ENCODE data around the gene COL7A1.
"Not testable (repeated sequence)": the region's sequence is repeated elsewhere in the genome, so short reads cannot be mapped to it uniquely, and the experiment has no call there.

COL7A1 gene

GRCh38 chr3:48532271-48532976, 62.7 kb downstream of the COL7A1 start:
- no peak for DNase-seq

- not testable (repeated sequence) for DNase-seq
Measured at GRCh38 chr3:48530701-48531100, 64.4 kb downstream of the COL7A1 start.

GRCh38 chr3:48528754-48529153, 66.4 kb downstream of the COL7A1 start:
- DNase-seq = no peak

GRCh38 chr3:48528048-48528447, 67.1 kb downstream of the COL7A1 start:
- DNase-seq = no peak

- DNase-seq = no peak
Measured at GRCh38 chr3:48524970-48525369, 70.2 kb downstream of the COL7A1 start.

- DNase-seq = no peak
Measured at GRCh38 chr3:48521635-48522034, 73.5 kb downstream of the COL7A1 start.

GRCh38 chr3:48519277-48519643, 75.9 kb downstream of the COL7A1 start:
- no peak for DNase-seq

GRCh38 chr3:48518638-48519276, 76.4 kb downstream of the COL7A1 start:
- DNase-seq = no peak

GRCh38 chr3:48518069-48518468, 77.1 kb downstream of the COL7A1 start:
- no peak for DNase-seq

GRCh38 chr3:48516571-48516970, 78.6 kb downstream of the COL7A1 start:
- DNase-seq = no peak

GRCh38 chr3:48514431-48515227, 80.5 kb downstream of the COL7A1 start:
- no peak for DNase-seq

Measured in activated CD8-positive, alpha-beta memory T cell treated with anti-CD3 and anti-CD28 coated beads, Interleukin-2, amount 50 U/mL, for 4 hours (primary cell).